Common myeloid progenitor, CD34-positive (primary cell): Measurements from ENCODE around the gene TRIP10.

Experiments
- CTCF ChIA-PET: fragments of 350-600 bp; sonication (Branson Sonifier 250); formaldehyde crosslinking; loops from one replicate; lab custom pipeline; 2021; ENCODE audit warnings: antibody characterized with exemption; lab: Charles Lee
- POLR2A ChIA-PET: fragments of 350-600 bp; sonication (Branson Sonifier 250); formaldehyde crosslinking; loops from one replicate; lab custom pipeline; 2021; ENCODE audit warnings: antibody characterized with exemption; lab: Charles Lee
- DNase-seq, 3 donors: peaks; one replicate each; pipeline versions ENCODE4 v3.0.0 to v3.0.0-alpha.2; 2013
- H3K27ac ChIP-seq, 2 experiments: 1 replicate in 1 of 2; 2 replicates in 1 of 2; pipeline ENCODE4 v1.7.0; 2013; ENCODE audit warnings: inconsistent platforms in 2 of 2, low read length in 2 of 2, mild to moderate bottlenecking in 2 of 2, low read depth in 1 of 2, moderate library complexity in 1 of 2; ENCODE audit not compliant: severe bottlenecking in 2 of 2, insufficient read depth in 1 of 2, poor library complexity in 1 of 2
- H3K27me3 ChIP-seq, 5 experiments: replicated peaks in 2 of 5; 1 replicate in 3 of 5; 2 replicates in 2 of 5; pipeline versions ENCODE4 v1.6.1 to v1.7.0; 2013; ENCODE audit warnings: low read length in 4 of 5, mild to moderate bottlenecking in 2 of 5, moderate library complexity in 2 of 5, inconsistent platforms in 1 of 5; ENCODE audit not compliant: insufficient read depth in 5 of 5, control insufficient read depth in 4 of 5
- H3K36me3 ChIP-seq, 4 experiments: 1 replicate in 2 of 4; 2 replicates in 2 of 4; pipeline versions ENCODE4 v1.6.1 to v1.7.0; 2013; ENCODE audit warnings: low read length in 3 of 4, control low read depth in 1 of 4, mild to moderate bottlenecking in 1 of 4; ENCODE audit not compliant: control insufficient read depth in 4 of 4, insufficient read depth in 4 of 4
- H3K4me1 ChIP-seq, 4 experiments: 1 replicate in 3 of 4; 2 replicates in 1 of 4; pipeline versions ENCODE4 v1.6.1 to v1.7.1; 2013; ENCODE audit warnings: low read length in 3 of 4, mild to moderate bottlenecking in 3 of 4, control low read depth in 1 of 4, inconsistent platforms in 1 of 4, moderate library complexity in 1 of 4; ENCODE audit not compliant: control insufficient read depth in 4 of 4, insufficient read depth in 4 of 4; ENCODE audit errors: control extremely low read depth in 1 of 4
- H3K4me3 ChIP-seq, 7 experiments: 1 replicate in 4 of 7; 2 replicates in 3 of 7; pipeline versions ENCODE4 v1.5.1 to v1.7.0; 2013; ENCODE audit warnings: mild to moderate bottlenecking in 7 of 7, low read length in 6 of 7, moderate library complexity in 6 of 7, inconsistent platforms in 2 of 7, low read depth in 2 of 7, control low read depth in 1 of 7; ENCODE audit not compliant: insufficient read depth in 4 of 7, control insufficient read depth in 1 of 7; ENCODE audit errors: extremely low read depth in 1 of 7
- H3K9me3 ChIP-seq, 5 experiments: 1 replicate in 4 of 5; 2 replicates in 1 of 5; pipeline versions ENCODE4 v1.6.1 to v1.7.1; 2013; ENCODE audit warnings: low read length in 4 of 5, mild to moderate bottlenecking in 2 of 5, inconsistent platforms in 1 of 5, low read depth in 1 of 5, moderate library complexity in 1 of 5; ENCODE audit not compliant: control insufficient read depth in 4 of 5, insufficient read depth in 2 of 5; ENCODE audit errors: control extremely low read depth in 1 of 5
- WGBS: methylation state at CpG from one replicate; pipeline ENCODE4 v1.1.5; 2013; ENCODE audit not compliant: insufficient coverage; 5-methylcytosine and 5-hydroxymethylcytosine counted together

The TRIP10 gene

DNA sequence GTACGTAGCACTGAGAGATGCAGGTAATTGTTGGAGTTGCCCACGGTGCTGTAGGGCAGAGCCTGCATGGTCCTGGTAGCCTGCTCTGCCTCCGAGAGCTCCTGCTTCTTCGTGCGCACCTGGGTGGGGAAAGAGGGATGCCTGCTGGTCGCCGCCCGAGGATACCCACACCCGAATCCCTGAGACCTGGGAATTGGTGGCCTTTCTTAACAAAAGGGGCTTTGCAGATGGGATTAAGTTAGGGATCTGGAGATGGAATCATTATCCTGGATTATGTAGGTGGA is 28.5 kb upstream of the TRIP10 start:
- CTCF ChIA-PET: interaction anchor here (1.0 kb wide), 1 partner anchor 10 kb away, joined by 5 read pairs; no protein-coding TSS in a partner anchor
- 35% methylated on average over 8 of the region's 9 CpGs for whole genome bisulfite sequencing

DNA sequence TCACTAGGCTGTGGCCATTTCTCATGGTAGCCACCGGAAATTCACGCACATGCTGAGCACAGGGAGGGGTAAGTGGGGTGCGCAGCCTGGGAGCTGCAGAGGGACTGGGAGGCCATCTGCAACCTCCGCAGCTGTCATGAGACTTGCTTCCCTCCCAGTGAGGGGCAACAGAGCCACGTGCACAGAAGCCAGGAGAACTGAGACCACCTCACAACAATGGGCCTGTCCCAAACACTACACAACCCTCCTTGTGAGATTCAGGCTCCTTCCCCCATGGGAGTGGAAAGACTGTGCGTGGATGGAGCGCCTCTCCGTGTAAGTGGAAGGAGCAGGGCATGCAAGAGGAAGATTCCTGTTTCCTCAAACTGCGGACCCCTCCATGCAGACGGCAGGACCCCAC is 27.9 kb upstream of the TRIP10 start:
- ChIA-PET POLR2A (no interaction called here), CTCF (interaction anchor here (1.0 kb wide), 1 partner anchor 10 kb away, joined by 5 read pairs; no protein-coding TSS in a partner anchor)
- H3K27ac ChIP-seq: no peak overlapping the region
- H3K4me3 ChIP-seq: no peak overlapping the region
- H3K9me3 ChIP-seq: peaks cover 0 to 4% (median 0%) of the 10 kb centered on the region in 5 experiments
- no peaks in the 10 kb centered on the region for H3K36me3 ChIP-seq
- H3K27me3 ChIP-seq: peaks cover 0 to 38% (median 14%) of the 10 kb centered on the region in 5 experiments
- 87% methylated on average over 9 of the region's 10 CpGs for WGBS
- DNase-seq: no peak
- no peaks in the 10 kb centered on the region for H3K4me1 ChIP-seq

More for the DNA sequence above, 28.5 kb upstream of the TRIP10 start:
- H3K27me3 ChIP-seq: peaks cover 0 to 38% (median 14%) of the 10 kb centered on the region in 5 experiments
- H3K4me3 ChIP-seq: no peak overlapping the region
- no peaks in the 10 kb centered on the region for H3K36me3 ChIP-seq
- peaks cover 0 to 4% (median 0%) of the 10 kb centered on the region in 5 experiments for H3K9me3 ChIP-seq
- H3K4me1 ChIP-seq: no peaks in the 10 kb centered on the region
- no peak for DNase-seq
- POLR2A ChIA-PET: no interaction called here
- no peak overlapping the region for H3K27ac ChIP-seq

DNA sequence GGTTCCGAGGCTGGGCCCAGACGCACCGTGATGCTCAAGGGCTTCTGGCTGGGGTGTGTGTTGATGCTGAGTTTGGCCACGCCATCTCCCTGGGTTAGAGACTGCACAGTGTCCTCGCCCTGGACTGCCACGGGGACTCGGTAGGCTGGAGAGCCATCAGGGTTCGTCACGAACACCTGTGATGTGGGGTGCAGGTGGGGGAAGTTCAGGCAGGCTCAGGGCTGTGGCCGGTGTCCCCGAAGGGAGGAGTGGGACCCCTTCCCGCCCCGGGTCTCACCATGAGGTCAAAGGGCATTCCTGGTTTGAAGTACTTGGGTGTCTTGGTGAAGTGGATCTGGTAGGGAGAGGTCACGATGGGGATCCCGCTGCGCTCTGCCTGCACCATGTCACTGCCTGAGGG is 27.2 kb upstream of the TRIP10 start:
- POLR2A ChIA-PET: no interaction called here
- Histone ChIP-seq H3K4me3 (no peak overlapping the region), H3K27ac (no peak overlapping the region), H3K4me1 (no peaks in the 10 kb centered on the region), H3K27me3 (peaks cover 0 to 38% (median 14%) of the 10 kb centered on the region in 5 experiments), H3K36me3 (no peaks in the 10 kb centered on the region), H3K9me3 (peaks cover 0 to 4% (median 0%) of the 10 kb centered on the region in 5 experiments)
- DNase-seq: no peak
- 84% methylated on average over 8 of the region's 16 CpGs for WGBS
- CTCF ChIA-PET: no interaction called here

DNA sequence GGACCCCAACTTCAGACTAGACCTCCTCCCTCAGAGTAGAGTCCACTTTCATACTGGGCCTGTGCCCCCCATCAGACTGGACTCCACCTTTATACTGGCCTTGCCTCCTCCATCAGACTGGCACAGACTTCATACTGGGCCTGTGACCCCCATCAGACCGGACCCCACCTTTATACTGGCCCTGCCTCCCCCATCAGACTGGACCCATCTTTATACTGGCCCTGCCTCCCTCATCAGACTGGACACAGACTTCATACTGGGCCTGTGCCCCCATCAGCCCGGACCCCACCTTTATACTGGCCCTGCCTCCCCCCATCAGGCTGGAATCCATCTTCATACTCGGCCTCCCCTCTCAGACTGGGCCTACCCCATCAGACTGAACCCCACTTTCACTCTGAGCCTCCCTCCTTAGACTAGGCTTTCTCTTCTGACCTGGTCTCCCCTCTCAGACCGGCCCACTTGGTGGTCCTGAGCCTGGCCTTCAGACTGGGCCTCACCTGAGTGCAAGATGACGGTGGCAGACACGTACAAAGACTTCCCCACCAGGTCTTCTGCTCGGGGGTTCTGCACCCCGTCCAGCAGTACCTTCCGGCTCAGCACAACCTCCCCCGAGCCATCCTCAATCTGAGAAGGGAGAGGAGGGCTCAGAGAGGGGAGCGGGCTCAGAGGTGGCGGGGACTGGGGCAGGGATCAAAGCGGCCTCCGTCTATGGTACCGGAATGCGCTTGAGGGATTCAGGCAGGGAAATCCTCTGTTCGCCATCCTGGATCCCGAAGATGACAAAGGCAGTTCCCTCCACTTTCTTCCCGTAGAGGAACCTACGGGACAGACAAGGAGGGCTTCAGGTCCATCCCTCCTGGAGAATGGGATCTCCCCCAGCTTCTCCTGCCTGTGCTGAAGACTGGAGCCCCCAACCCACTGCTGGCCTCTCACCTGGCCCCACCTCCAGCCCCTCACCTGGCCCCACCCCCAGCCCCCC is 26.5 kb upstream of the TRIP10 start:
- WGBS: 94% methylated on average over 17 of the region's 20 CpGs
- Histone ChIP-seq H3K4me1 (no peaks in the 10 kb centered on the region), H3K9me3 (peaks cover 0 to 4% (median 0%) of the 10 kb centered on the region in 5 experiments), H3K36me3 (no peaks in the 10 kb centered on the region), H3K4me3 (no peak overlapping the region), H3K27ac (no peak overlapping the region), H3K27me3 (peaks cover 0 to 38% (median 14%) of the 10 kb centered on the region in 5 experiments)
- POLR2A ChIA-PET: no interaction called here
- DNase-seq: no peak
- CTCF ChIA-PET: no interaction called here

DNA sequence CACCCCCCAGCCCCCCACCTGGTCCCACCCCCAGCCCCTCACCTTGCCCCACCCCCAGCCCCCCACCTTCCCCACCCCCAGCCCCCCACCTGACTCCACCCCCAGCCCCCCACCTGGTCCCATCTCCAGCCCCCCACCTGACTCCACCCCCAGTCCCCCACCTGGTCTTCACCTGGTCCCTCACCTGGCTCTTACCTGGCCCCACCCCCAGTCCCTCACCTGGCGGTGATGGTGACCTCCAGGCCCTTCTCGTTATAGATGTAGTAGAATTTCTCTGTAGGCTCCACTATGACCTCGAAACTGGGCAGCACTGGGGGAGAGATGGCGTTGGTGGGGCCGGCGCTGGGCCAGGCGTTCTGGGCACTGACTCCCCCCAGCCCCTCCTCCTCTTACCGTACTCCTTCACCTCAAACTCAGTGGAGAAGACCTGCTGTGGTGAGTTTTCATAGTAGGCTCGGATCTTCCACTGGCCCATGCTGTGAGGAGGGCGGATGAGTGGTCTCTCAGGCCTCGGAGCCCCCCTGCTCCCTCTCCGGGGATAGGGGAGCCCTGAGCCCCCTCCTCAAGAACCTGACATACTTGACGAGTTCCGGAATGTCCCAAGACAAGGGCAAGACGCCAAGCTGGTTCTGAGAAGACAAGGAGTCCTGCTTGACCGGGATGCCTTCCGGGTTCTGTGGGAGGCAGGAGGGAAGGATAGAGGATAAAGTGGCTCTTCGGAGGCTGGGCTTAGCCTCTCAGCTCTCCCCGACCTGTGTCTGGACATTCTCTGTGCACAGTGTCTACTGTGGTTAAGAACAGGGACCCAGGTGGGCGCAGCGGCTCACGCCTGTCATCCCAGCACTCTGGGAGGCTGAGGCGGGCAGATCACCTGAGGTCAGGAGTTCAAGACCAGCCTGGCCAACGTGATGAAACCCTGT is 25.4 kb upstream of the TRIP10 start:
- no peak for DNase-seq
- WGBS: 78% methylated on average over 12 of the region's 24 CpGs
- no peaks in the 10 kb centered on the region for H3K4me1 ChIP-seq
- peaks cover 0 to 4% (median 0%) of the 10 kb centered on the region in 5 experiments for H3K9me3 ChIP-seq
- no peak overlapping the region for H3K27ac ChIP-seq
- ChIA-PET POLR2A (no interaction called here), CTCF (interaction anchor here (0.5 kb wide), 1 partner anchor 229 kb away, joined by 3 read pairs; no protein-coding TSS in a partner anchor)
- no peaks in the 10 kb centered on the region for H3K36me3 ChIP-seq
- H3K27me3 ChIP-seq: peaks cover 0 to 34% (median 9%) of the 10 kb centered on the region in 5 experiments
- no peak overlapping the region for H3K4me3 ChIP-seq

DNA sequence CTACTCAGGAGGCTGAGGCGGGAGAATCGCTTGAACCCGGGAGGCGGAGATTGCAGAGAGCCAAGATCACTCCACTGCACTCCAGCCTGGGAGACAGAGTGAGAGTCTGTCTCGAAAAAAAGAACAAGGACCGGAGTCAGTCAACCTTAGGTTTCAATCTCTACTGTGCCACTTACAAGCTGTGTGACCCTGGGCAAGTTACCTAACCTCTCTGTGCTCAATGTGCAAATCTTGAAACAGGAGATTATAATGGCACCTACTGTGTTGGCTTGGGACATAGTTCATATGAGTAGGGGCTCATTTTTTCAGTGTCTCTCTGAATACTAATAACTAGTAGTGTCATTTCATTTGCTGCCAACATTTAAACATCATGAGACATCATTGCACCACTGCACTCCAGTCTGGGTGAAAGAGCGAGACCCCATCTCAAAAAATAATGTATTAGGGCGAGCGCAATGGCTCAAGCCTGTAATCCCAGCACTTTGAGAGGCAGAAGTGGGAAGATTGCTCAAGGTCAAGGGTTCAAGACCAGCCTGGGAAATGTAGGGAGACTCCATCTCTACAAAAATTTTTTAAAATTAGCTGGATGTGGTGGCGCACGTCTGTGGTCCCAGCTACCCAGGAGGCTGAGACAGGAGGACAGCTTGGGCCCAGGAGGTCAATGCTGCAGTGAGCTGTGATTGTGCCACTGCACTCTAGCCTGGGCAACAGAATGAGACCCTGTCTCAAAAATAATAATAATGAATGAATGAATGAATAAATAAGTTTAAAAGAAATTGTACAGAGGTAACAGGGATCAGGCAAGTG is 24.5 kb upstream of the TRIP10 start:
- Histone ChIP-seq H3K36me3 (no peaks in the 10 kb centered on the region), H3K27me3 (peaks cover 0 to 26% (median 6%) of the 10 kb centered on the region in 5 experiments), H3K27ac (no peak overlapping the region), H3K4me1 (peaks cover 0 to under 1% (median 0%) of the 10 kb centered on the region in 4 experiments), H3K4me3 (no peak overlapping the region), H3K9me3 (peaks cover 0 to 4% (median 0%) of the 10 kb centered on the region in 5 experiments)
- WGBS: 95% methylated on average over 9 of the region's 11 CpGs
- ChIA-PET POLR2A (no interaction called here), CTCF (interaction anchor here (0.5 to 1.3 kb wide), 3 partner anchors 37 to 230 kb away, joined by 3 to 5 read pairs (median 3); no protein-coding TSS in a partner anchor)
- no peak for DNase-seq
